K562 (cell line): ENCODE measurements around the gene POLL. TPM values are rescaled to one million over a fixed set of nuclear protein-coding genes. Genes with fewer than 3 reads are reported as not detected.

Experiments
- ATF1 ChIP-seq, 2 experiments: fragments of 450-650 bp in 1 of 2; IDR thresholded peaks; 2 replicates each; pipeline ENCODE4 v1.6.1; 2016; ENCODE audit warnings: missing compliant biosample characterization in 1 of 2, missing genetic modification characterization in 1 of 2
- ATF2 ChIP-seq: sonication (generic); formaldehyde crosslinking; IDR thresholded peaks from 2 replicates; pipeline ENCODE4 v1.8.1; 2022; ENCODE audit warnings: missing genetic modification reagents
- ATF6 ChIP-seq: sonication (generic); formaldehyde crosslinking; IDR thresholded peaks from 2 replicates; pipeline ENCODE4 v1.4.0; 2020; ENCODE audit warnings: mild to moderate bottlenecking, missing genetic modification reagents
- DPF2 ChIP-seq: fragments of 450-650 bp; IDR thresholded peaks from 2 replicates; pipeline ENCODE4 v1.6.1; 2016
- ESRRA ChIP-seq: fragments of 450-650 bp; IDR thresholded peaks from 2 replicates; pipeline ENCODE4 v1.6.1; 2014; ENCODE audit warnings: low read depth, mild to moderate bottlenecking, moderate library complexity, borderline replicate concordance
- ETS1 ChIP-seq: conservative IDR thresholded peaks from 2 replicates; pipeline ENCODE4 v1.6.1; 2011; ENCODE audit warnings: low read depth, mild to moderate bottlenecking, low read length; ENCODE audit not compliant: control insufficient read depth
- FOXJ3 ChIP-seq: sonication (generic); formaldehyde crosslinking; IDR thresholded peaks from 2 replicates; pipeline ENCODE4 v1.4.0; 2020; ENCODE audit warnings: mild to moderate bottlenecking, missing genetic modification reagents
- HES1 ChIP-seq: fragments of 450-650 bp; IDR thresholded peaks from 2 replicates; pipeline ENCODE4 v1.6.1; 2016; ENCODE audit warnings: low read depth, mild to moderate bottlenecking, moderate library complexity
- HNRNPUL1 ChIP-seq: fragments of 200-400 bp; formaldehyde crosslinking; IDR thresholded peaks from 2 replicates; pipeline ENCODE4 v1.6.1; 2017; ENCODE audit warnings: low read length
- KAT7 ChIP-seq: sonication (generic); formaldehyde crosslinking; IDR thresholded peaks from 2 replicates; pipeline ENCODE4 v1.8.0; 2022; ENCODE audit warnings: missing genetic modification reagents, mild to moderate bottlenecking, borderline replicate concordance
- MNT ChIP-seq, 2 experiments: fragments of 450-650 bp; conservative IDR thresholded peaks; 2 replicates each; pipeline ENCODE4 v1.6.1; 2017; ENCODE audit warnings: mild to moderate bottlenecking in 2 of 2, moderate library complexity in 2 of 2
- RFX1 ChIP-seq: fragments of 450-650 bp; IDR thresholded peaks from 2 replicates; pipeline ENCODE4 v1.6.1; 2016; ENCODE audit warnings: mild to moderate bottlenecking, moderate library complexity
- SAFB2 ChIP-seq: fragments of 200-400 bp; formaldehyde crosslinking; IDR thresholded peaks from 2 replicates; pipeline ENCODE4 v1.6.1; 2018; ENCODE audit warnings: borderline replicate concordance, low read length, low read depth, moderate library complexity; ENCODE audit not compliant: severe bottlenecking
- SMAD1 ChIP-seq: fragments of 150-350 bp; IDR thresholded peaks from 2 replicates; pipeline ENCODE4 v1.6.1; 2014; ENCODE audit warnings: low read length, low read depth; ENCODE audit not compliant: partially characterized antibody
- SNRNP70 ChIP-seq: fragments of 200-400 bp; formaldehyde crosslinking; optimal IDR thresholded peaks from 2 replicates; pipeline ENCODE3; 2017; ENCODE audit warnings: low read depth, low read length
- TRIM28 ChIP-seq: fragments of 450-650 bp; IDR thresholded peaks from 2 replicates; pipeline ENCODE4 v1.6.1; 2017
- XRCC5 ChIP-seq: fragments of 200-400 bp; formaldehyde crosslinking; IDR thresholded peaks from 2 replicates; pipeline ENCODE4 v1.6.1; 2017; ENCODE audit warnings: low read depth, mild to moderate bottlenecking, low read length
- ZBTB43 ChIP-seq: sonication (generic); formaldehyde crosslinking; IDR thresholded peaks from 2 replicates; pipeline ENCODE4 v1.8.0; 2023; ENCODE audit warnings: mild to moderate bottlenecking, missing genetic modification reagents
- ZNF766 ChIP-seq: fragments of 200-800 bp; sonication (Bioruptor generic); conservative IDR thresholded peaks from 2 replicates; pipeline ENCODE4 v1.6.1; 2016; ENCODE audit warnings: missing genetic modification characterization, missing compliant biosample characterization
- ZNF780A ChIP-seq: fragments of 250-450 bp; sonication (Bioruptor Pico); IDR thresholded peaks from 2 replicates; pipeline ENCODE4 v1.5.0; 2021; ENCODE audit warnings: mild to moderate bottlenecking
- polyA plus RNA-seq, 8 experiments: library from polyadenylated mRNA; depleted of rRNA in 4 of 8; stranded (reverse) in 5 of 8; unstranded in 3 of 8; fragments of >200 nt; fragmentation: Nextera tagmentation in 2 of 8; fragmentation: Illumina TruSeq in 1 of 8; extraction: Ambion mirVana in 2 of 8; extraction: Trizol in 1 of 8; gene quantifications; 2 replicates each; pipeline versions ENCODE4 v1.2.1 to v1.2.3, GENCODE V29; 2011 to 2014; ENCODE audit warnings: inconsistent platforms in 1 of 8, missing spikeins in 1 of 8
- total RNA-seq, 7 experiments: library from RNA; depleted of rRNA in 6 of 7; stranded (reverse); fragments of >200 nt in 6 of 7; fragmentation: Illumina TruSeq in 2 of 7; extraction: Trizol in 2 of 7; gene quantifications; 2 replicates each; pipeline versions ENCODE4 v1.2.1 to v1.2.3, GENCODE V29; 2011 to 2021; ENCODE audit warnings: low replicate concordance in 1 of 7

Gene POLL
- total and polyA plus RNA-seq, 9 of the 15 experiments (the other 6 are each of a cell fraction or from before 2014, with no cell fraction given) = 1.2 to 18.7 (median 10.9) TPM

- TF ChIP-seq ATF6 (no peak), SMAD1 (peak; percentile 2), TRIM28 (no peak), ESRRA (no peak), HNRNPUL1 (no peak), DPF2 (peak; percentile 60; the same call in 1 of the 2 replicates), ZNF780A (CRISPR knock-in tag) (no peak), FOXJ3 (no peak), ZNF766 (no peak), ZBTB43 (no peak), ETS1 (no peak), HES1 (no peak), ATF1 (CRISPR knock-in tag; IDR thresholded peaks at IDR 0.05) (no peak), ATF1 (tag; IDR thresholded peaks at IDR 0.05) (no peak), RFX1 (no peak), ATF2 (CRISPR knock-in tag) (no peak), SNRNP70 (no peak), KAT7 (CRISPR knock-in tag) (no peak), SAFB2 (no peak), XRCC5 (no peak), MNT (conservative IDR thresholded peaks at IDR 0.05) (0 out of 4 replicates have a peak, but pooled peaks of 1 of the 2 experiments have one; percentile 32)
Measured at GRCh38 chr10:101576211-101576863, 11.7 kb downstream of the POLL start (continued).
